ENCODE data around the gene OR51M1. TPM values are rescaled to one million over a fixed set of nuclear protein-coding genes. Genes with fewer than 3 reads are reported as not detected.

Gene OR51M1
- total RNA-seq = not detected in 2 replicates

GRCh38 chr11:5383576-5383975, at the start of gene OR51M1:
OR51M1 (plus strand) TSS chr11:5383812; CDS start chr11:5389399, 5,587 bp downstream.

GRCh38 chr11:5343474-5344335, 39.9 kb upstream of the OR51M1 start, which contains the start of gene OR51B5:
OR51B5 (minus strand) TSS chr11:5343524; CDS start chr11:5343524, 0 bp downstream.

GRCh38 chr11:5351208-5351607, 32.4 kb upstream of the OR51M1 start, which contains the start of gene OR51B6:
OR51B6 (plus strand) TSS chr11:5351508; CDS start chr11:5351508, 0 bp downstream.

GRCh38 chr11:5421811-5422210, 38.2 kb downstream of the OR51M1 start, which contains the start of gene OR51Q1:
OR51Q1 (plus strand) TSS chr11:5422111; CDS start chr11:5422201, 90 bp downstream.

GRCh38 chr11:5441414-5441813, 57.8 kb downstream of the OR51M1 start, which contains the start of gene OR51I1:
OR51I1 (minus strand) TSS chr11:5441514; CDS start chr11:5441514, 0 bp downstream.

Other genes with a start within 250 kb of the OR51M1 start
- gene OR52A5, start 245.5 kb upstream of the OR51M1 start, total RNA-seq = not detected in 2 replicates
- gene OR52A1, start 229.1 kb upstream of the OR51M1 start, total RNA-seq = not detected in 2 replicates
- gene OR51V1, start 183.1 kb upstream of the OR51M1 start, total RNA-seq = not detected in 2 replicates
- gene HBB, start 156.7 kb upstream of the OR51M1 start, total RNA-seq = not detected in 2 replicates
- not detected in 2 replicates for gene HBD, start 149.3 kb upstream of the OR51M1 start, total RNA-seq
- gene HBG1, start 134.0 kb upstream of the OR51M1 start, total RNA-seq = not detected in 2 replicates
- gene HBG2, start 129.0 kb upstream of the OR51M1 start, total RNA-seq = not detected in 2 replicates
- gene HBE1, start 113.9 kb upstream of the OR51M1 start, total RNA-seq = not detected in 2 replicates
- not detected in 2 replicates for gene OR51B4, start 81.9 kb upstream of the OR51M1 start, total RNA-seq
- gene OR51B2, start 59.5 kb upstream of the OR51M1 start, total RNA-seq = not detected in 2 replicates
- gene OR51B5, start 40.3 kb upstream of the OR51M1 start, total RNA-seq = not detected in 2 replicates
- not detected in 2 replicates for gene OR51B6, start 32.3 kb upstream of the OR51M1 start, total RNA-seq
- gene OR51Q1, start 38.3 kb downstream of the OR51M1 start, total RNA-seq = not detected in 2 replicates
- not detected in 2 replicates for gene OR51I1, start 57.7 kb downstream of the OR51M1 start, total RNA-seq
- not detected in 2 replicates for gene OR51I2, start 65.5 kb downstream of the OR51M1 start, total RNA-seq
- gene OR52D1, start 104.9 kb downstream of the OR51M1 start, total RNA-seq = not detected in 2 replicates
- not detected in 2 replicates for gene UBQLN3, start 126.1 kb downstream of the OR51M1 start, total RNA-seq
- not detected in 2 replicates for gene UBQLNL, start 132.9 kb downstream of the OR51M1 start, total RNA-seq
- gene OR52H1, start 164.7 kb downstream of the OR51M1 start, total RNA-seq = 0.38 TPM in 1 of 2 replicates, not detected in the other
- gene OR52B6, start 197.1 kb downstream of the OR51M1 start, total RNA-seq = not detected in 2 replicates
- 1.3 and 2.1 TPM in 2 replicates for gene TRIM6, start 212.8 kb downstream of the OR51M1 start, total RNA-seq
- gene TRIM34, start 241.2 kb downstream of the OR51M1 start, total RNA-seq = 10.0 and 14.7 TPM in 2 replicates